ENCODE results near the gene FOXJ1. TPM values are rescaled to one million over a fixed set of nuclear protein-coding genes. Genes with fewer than 3 reads are reported as not detected.
A peak's percentile ranks its signal among the peaks of the same experiment; 100 is the strongest.

FOXJ1 gene
- total and polyA plus RNA-seq, 2 of the 8 experiments (the other 6 are each of a cell fraction or from before 2014, with no cell fraction given) = 4.7 to 5.4 TPM

DNA sequence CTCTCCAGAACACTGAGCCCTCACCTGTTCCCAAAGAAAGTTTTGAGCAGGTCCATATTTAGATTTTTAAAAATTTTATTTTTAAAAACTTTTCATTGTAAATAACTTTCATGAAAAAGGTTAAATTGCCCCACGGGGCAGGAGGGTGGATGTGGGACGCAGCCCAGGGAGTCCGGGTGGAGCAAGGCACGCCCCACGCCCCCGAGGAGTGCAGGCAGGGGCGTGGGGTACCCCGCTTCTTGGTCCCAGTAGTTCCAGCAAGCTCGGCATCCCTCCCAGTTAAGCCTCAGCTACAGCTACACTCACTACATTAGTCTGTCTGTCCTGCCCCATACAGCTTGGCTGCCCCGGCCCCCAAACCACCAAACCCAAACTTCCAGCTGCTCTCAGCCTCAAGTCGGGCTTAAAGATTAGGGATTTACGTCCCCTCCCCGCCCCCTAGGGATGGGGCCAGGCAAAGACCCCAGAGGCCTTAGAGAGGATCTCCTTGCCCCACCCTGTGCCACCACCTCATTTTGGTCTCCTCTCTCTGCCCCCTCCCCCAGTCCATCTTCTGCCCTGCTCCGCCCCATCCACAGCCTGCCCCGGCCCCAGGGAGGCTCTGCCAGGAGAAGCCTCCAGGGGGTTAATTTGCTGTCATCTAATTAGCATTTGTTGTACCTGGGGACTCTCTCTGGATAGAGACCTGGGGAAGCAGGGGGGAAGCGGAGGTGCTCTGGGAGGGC lies 4.6 kb downstream of the FOXJ1 start:
- ChIA-PET CTCF (ENCODE audit: partially characterized antibody) (interaction anchor here (0.8 to 41.5 kb wide), 6 partner anchors 15 to 633 kb away, joined by 3 to 778 read pairs (median 8); partner anchors contain the start of gene FOXJ1), POLR2A (ENCODE audit: partially characterized antibody) (interaction anchor here (0.7 to 9.3 kb wide), 5 partner anchors 11 to 104 kb away, joined by 3 to 70 read pairs (median 3); partner anchors contain the start of gene RNF157)
- H3K4me1 ChIP-seq (replicated peaks in 1 of 4; ENCODE audit: control insufficient read depth in 3 of 4, insufficient read depth in 4 of 4, low read length in 3 of 4) = peaks cover 11 to 74% (median 64%) of the 10 kb centered on the region in 4 experiments
- H2BK15ac ChIP-seq (ENCODE audit: low read length) = no peak overlapping the region
- H4K8ac ChIP-seq (ENCODE audit: extremely low read depth, insufficient read depth, low read length) = no peak overlapping the region
- TF ChIP-seq, protein P1, sequence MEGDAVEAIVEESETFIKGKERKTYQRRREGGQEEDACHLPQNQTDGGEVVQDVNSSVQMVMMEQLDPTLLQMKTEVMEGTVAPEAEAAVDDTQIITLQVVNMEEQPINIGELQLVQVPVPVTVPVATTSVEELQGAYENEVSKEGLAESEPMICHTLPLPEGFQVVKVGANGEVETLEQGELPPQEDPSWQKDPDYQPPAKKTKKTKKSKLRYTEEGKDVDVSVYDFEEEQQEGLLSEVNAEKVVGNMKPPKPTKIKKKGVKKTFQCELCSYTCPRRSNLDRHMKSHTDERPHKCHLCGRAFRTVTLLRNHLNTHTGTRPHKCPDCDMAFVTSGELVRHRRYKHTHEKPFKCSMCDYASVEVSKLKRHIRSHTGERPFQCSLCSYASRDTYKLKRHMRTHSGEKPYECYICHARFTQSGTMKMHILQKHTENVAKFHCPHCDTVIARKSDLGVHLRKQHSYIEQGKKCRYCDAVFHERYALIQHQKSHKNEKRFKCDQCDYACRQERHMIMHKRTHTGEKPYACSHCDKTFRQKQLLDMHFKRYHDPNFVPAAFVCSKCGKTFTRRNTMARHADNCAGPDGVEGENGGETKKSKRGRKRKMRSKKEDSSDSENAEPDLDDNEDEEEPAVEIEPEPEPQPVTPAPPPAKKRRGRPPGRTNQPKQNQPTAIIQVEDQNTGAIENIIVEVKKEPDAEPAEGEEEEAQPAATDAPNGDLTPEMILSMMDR (IDR thresholded peaks at IDR 0.05; ENCODE audit: control extremely low read depth in 1 of 3, insufficient read depth in 1 of 3, low read depth in 1 of 3, low read length in 3 of 3) = peak in 2 of 3 experiments; percentile 9 to 18; a peak in 2 of 4 replicates
- peak; percentile 1 for TF ChIP-seq CTBP2 (IDR thresholded peaks at IDR 0.05; ENCODE audit: borderline replicate concordance, insufficient read depth, insufficient read length, low read length)
- TF ChIP-seq SIRT6 (IDR thresholded peaks at IDR 0.05; ENCODE audit: low read length) = no peak
- peak; percentile 15 for TF ChIP-seq RNF2 (IDR thresholded peaks at IDR 0.05; ENCODE audit: borderline replicate concordance, low read depth, low read length, missing control alignments, poor library complexity, severe bottlenecking)
- TF ChIP-seq GABPA (IDR thresholded peaks at IDR 0.05; ENCODE audit: borderline replicate concordance, insufficient read depth, low read length) = no peak
- H2BK5ac ChIP-seq (ENCODE audit: low read depth, low read length) = no peak overlapping the region
- H3K27me3 ChIP-seq (replicated peaks in 1 of 4; ENCODE audit: control insufficient read depth in 3 of 4, extremely low read depth in 1 of 4, insufficient read depth in 3 of 4, low read length in 3 of 4) = peaks cover 31 to 55% (median 50%) of the 10 kb centered on the region in 4 experiments
- no peaks in the 10 kb centered on the region for H4K20me1 ChIP-seq (replicated peaks in 1 of 2; ENCODE audit: control insufficient read depth in 1 of 2, insufficient read depth in 2 of 2, low read length in 2 of 2)
- no peak overlapping the region for H3K23ac ChIP-seq (ENCODE audit: insufficient read length)
- H2BK12ac ChIP-seq (ENCODE audit: low read depth, low read length) = peak overlapping the region; percentile 96; the same call in 1 of the 2 replicates
- FAIRE-seq (no peak), DNase-seq (ENCODE audit: low read depth in 1 of 2, low spot score in 2 of 2) (peak in 1 of 2 experiments; percentile 78)
- no peak overlapping the region for H3K56ac ChIP-seq (replicated peaks; ENCODE audit: insufficient read length, low read depth, low read length)
- WGBS, 2 experiments (ENCODE audit: extremely low coverage in 1 of 2, insufficient coverage in 1 of 2, insufficient read length in 1 of 2, insufficient replicate concordance in 2 of 2, low coverage in 1 of 2, low lambda C conversion rate in 2 of 2, missing lambda C conversion rate in 1 of 2) = 27% methylated on average over 16 of the region's 16 CpGs; no CpG with 5 or more reads in 1 of the 2 experiments
- H3K4me3 ChIP-seq (ENCODE audit: extremely low read depth in 1 of 4, insufficient read depth in 2 of 4, low read depth in 3 of 4, low read length in 4 of 4) = peak overlapping the region in 1 of 4 experiments; percentile 71; a peak in 1 of 8 replicates
- H3K4ac ChIP-seq (replicated peaks; ENCODE audit: insufficient read length, low read depth, low read length) = no peak overlapping the region
- peak overlapping the region; percentile 92 to 97 for H3K4me2 ChIP-seq (ENCODE audit: insufficient read depth in 1 of 2, low read depth in 2 of 2, low read length in 2 of 2)
- H3K9ac ChIP-seq (replicated peaks in 1 of 4; ENCODE audit: extremely low read depth in 1 of 4, low read depth in 3 of 4, low read length in 3 of 4) = no peak overlapping the region
- no peaks in the 10 kb centered on the region for H3K79me2 ChIP-seq (ENCODE audit: control insufficient read depth in 1 of 2, insufficient read depth in 2 of 2, low read length in 2 of 2)
- H2AFZ ChIP-seq (ENCODE audit: low read length) = no peak overlapping the region
- H3K36me3 ChIP-seq (ENCODE audit: control insufficient read depth in 2 of 4, insufficient read depth in 4 of 4, low read length in 3 of 4) = no peaks in the 10 kb centered on the region
- H3K23me2 ChIP-seq (ENCODE audit: low read depth, low read length) = peaks cover 19% of the 10 kb centered on the region
- no peak overlapping the region for H2AK5ac ChIP-seq (ENCODE audit: low read depth, low read length)
- no peak overlapping the region for H4K5ac ChIP-seq (ENCODE audit: insufficient read length, low read depth, low read length)
- H3K18ac ChIP-seq (ENCODE audit: extremely low read depth, low read length) = 0 out of 2 replicates have a peak overlapping the region, but pooled peaks have one; percentile 60
- H3K9me3 ChIP-seq (ENCODE audit: insufficient read depth in 2 of 2, low read depth in 1 of 2, low read length in 1 of 2) = no peaks in the 10 kb centered on the region
- no peaks in the 10 kb centered on the region for H3K79me1 ChIP-seq (ENCODE audit: low read depth, low read length)
- no peak overlapping the region for H4K91ac ChIP-seq (replicated peaks; ENCODE audit: insufficient read length, low read length)
- no peak overlapping the region for H2BK120ac ChIP-seq (replicated peaks; ENCODE audit: low read depth, low read length)
- no peak overlapping the region for H3K14ac ChIP-seq (ENCODE audit: insufficient read length)
- no peak overlapping the region for H3K27ac ChIP-seq (ENCODE audit: low read depth, low read length)
- H2BK20ac ChIP-seq (ENCODE audit: low read length) = 0 out of 2 replicates have a peak overlapping the region, but pooled peaks have one; percentile 83

All from H1 (cell line).